Dermis lymphatic vessel endothelial cell (primary cell): ENCODE measurements around the gene KCNK2. TPM values are rescaled to one million over a fixed set of nuclear protein-coding genes. Genes with fewer than 3 reads are reported as not detected.

ENCODE experiments used
- total RNA-seq: library from RNA; depleted of rRNA; stranded (reverse); fragments of >200 nt; gene quantifications from 2 replicates; pipeline ENCODE4 v1.2.1, GENCODE V29; 2014

KCNK2 gene, protein sequence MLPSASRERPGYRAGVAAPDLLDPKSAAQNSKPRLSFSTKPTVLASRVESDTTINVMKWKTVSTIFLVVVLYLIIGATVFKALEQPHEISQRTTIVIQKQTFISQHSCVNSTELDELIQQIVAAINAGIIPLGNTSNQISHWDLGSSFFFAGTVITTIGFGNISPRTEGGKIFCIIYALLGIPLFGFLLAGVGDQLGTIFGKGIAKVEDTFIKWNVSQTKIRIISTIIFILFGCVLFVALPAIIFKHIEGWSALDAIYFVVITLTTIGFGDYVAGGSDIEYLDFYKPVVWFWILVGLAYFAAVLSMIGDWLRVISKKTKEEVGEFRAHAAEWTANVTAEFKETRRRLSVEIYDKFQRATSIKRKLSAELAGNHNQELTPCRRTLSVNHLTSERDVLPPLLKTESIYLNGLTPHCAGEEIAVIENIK
- total RNA-seq = 0.09 and 0.11 TPM in 2 replicates

DNA sequence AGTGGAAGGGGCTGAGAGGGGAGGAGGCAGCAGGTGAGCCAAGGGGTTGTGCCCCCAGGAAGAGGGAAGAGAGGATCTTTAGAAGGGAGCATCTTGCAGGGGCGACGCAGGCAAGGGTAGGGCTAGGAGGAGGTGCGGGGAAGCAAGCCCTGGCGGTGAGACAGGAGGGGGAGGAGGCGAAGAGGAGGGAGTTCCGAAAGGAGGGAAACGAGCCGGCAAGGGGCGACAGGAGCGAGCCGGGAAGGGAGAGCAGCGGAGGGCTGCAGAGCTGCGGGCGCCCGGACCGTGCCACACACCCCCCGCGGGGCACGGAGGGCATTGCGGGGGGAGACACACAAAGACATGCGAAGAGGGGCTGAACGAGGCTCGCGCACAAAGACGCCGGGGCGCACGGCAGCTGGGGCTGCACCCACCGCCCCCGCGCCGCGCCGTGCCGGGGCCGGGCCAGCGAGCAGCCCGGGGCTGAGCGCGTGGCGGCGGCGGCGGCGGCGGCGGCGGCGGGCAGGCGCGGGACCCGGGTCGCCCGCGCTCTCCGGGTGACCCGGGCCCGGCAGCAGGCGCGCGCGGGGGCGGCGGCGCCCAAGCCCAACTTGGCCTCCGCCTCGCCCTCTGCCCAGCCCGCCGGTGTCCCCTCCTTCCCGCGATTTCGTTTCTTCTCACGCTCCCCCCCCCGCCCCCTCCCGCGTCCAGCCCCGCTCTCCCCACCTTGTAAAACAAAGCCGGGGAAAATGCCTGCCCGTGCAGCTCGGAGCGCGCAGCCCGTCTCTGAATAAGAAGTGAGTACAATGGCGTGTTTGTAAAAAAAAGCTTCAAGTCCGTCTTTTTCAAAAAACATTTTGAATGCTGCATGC, at the start of gene KCNK2:
Gene KCNK2, plus strand, starts transcription at position 206 of the 851 bp plus-strand sequence. CDS start 649 bp downstream, outside the sequence.

